GM10266 (cell line): ENCODE data around the gene SCARF2.

Source experiments
- DNase-seq: peaks from one replicate; pipeline ENCODE4 v3.0.0; 2012; ENCODE audit errors: extremely low spot score
- CTCF ChIP-seq: IDR thresholded peaks from 2 replicates; pipeline ENCODE4 v1.5.1; 2012; ENCODE audit warnings: mild to moderate bottlenecking, low read depth; ENCODE audit not compliant: control insufficient read depth, insufficient read depth; ENCODE audit errors: missing control alignments

The SCARF2 gene

GRCh38 chr22:20431511-20432192 is 6.0 kb downstream of the SCARF2 start:
- peak; percentile 48 for DNase-seq
- no peak for TF ChIP-seq CTCF

- TF ChIP-seq CTCF: no peak
- peak; percentile 60 for DNase-seq
These were observed 6.7 kb downstream of the SCARF2 start for GRCh38 chr22:20430720-20431510.

- peak; percentile 50 for DNase-seq
- no peak for TF ChIP-seq CTCF
These were observed 7.4 kb downstream of the SCARF2 start for GRCh38 chr22:20430101-20430719.

- no peak for TF ChIP-seq CTCF
- DNase-seq: peak; percentile 94
These were observed 8.1 kb downstream of the SCARF2 start for GRCh38 chr22:20429254-20430100.

GRCh38 chr22:20428496-20429253 is 8.9 kb downstream of the SCARF2 start:
- DNase-seq: peak; percentile 26
- TF ChIP-seq CTCF: no peak

- TF ChIP-seq CTCF: no peak
- DNase-seq: peak; percentile 26
These were observed 9.6 kb downstream of the SCARF2 start for GRCh38 chr22:20427945-20428417.
